ENCODE data around the gene USP22. TPM values are rescaled to one million over a fixed set of nuclear protein-coding genes. Genes with fewer than 3 reads are reported as not detected.
A peak's percentile ranks its signal among the peaks of the same experiment; 100 is the strongest.
"Not testable (repeated sequence)": the region's sequence is repeated elsewhere in the genome, so short reads cannot be mapped to it uniquely, and the experiment has no call there.

Gene USP22
- total RNA-seq, 1 donor from 2014 or later, result 147 TPM

DNA sequence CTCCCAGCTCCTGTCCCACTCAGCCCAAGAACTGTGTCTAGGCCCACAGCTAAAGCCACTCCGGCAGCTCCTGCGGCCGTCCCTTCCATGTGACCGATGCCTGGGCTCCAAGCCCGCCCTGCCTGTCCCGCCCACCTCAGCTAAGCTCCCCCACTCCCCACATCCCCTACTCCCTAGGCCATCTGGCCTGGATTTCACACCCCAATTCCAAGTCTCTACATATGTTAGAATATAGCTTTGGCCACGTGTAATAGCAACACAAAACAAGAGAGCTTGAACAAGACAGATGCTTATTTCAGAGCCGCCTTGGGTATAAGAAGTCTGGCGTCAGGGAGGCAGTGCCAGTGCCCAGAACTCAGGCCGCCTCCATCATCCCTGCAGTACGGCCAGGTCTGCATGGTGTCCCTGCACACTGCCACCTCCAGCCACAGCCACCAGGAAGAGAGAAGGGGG is 30.0 kb upstream of the USP22 start:
- H3K27ac Mint-ChIP-seq, result no peak overlapping the region
- H3K4me3 Mint-ChIP-seq (ENCODE audit: low read depth), result no peak overlapping the region
- intact Hi-C loops (cut with micrococcal nuclease), result no loop called here
- DNase-seq (ENCODE audit: low spot score), result no peak
- H3K9me3 Mint-ChIP-seq, result no peaks in the 10 kb centered on the region
- H3K36me3 Mint-ChIP-seq (ENCODE audit: low read depth), result no peaks in the 10 kb centered on the region
- no peaks in the 10 kb centered on the region for H3K4me1 Mint-ChIP-seq (ENCODE audit: low read depth)
- H3K27me3 Mint-ChIP-seq (ENCODE audit: low read depth), result peaks cover 4% of the 10 kb centered on the region

DNA sequence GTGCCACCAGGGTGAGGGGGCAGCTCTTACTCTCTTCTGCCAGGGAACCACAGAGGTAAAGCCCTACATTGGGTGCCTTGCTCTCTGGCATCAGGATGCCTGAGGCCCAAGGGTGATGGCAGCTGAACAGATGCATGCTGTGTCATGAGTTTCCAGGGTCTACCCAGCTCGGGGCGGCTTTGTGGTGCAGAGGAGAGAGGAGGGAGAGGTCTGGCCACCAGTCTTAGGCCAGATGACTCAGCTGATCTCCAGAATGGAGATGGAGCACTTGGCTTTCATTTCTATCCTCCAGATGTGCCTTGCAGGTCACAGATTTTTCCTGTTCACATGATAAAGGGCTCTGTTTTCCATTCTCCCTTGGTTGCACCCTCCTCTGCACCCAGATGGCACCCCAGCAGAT is 23.6 kb upstream of the USP22 start:
- Mint-ChIP-seq H3K27ac (no peak overlapping the region), H3K4me3 (ENCODE audit: low read depth) (no peak overlapping the region)

GRCh38 chr17:21061971-21062526 is 19.2 kb upstream of the USP22 start:
- H3K4me3 Mint-ChIP-seq (ENCODE audit: low read depth), result no peak overlapping the region
- peaks cover 2% of the 10 kb centered on the region for H3K27me3 Mint-ChIP-seq (ENCODE audit: low read depth)
- no peaks in the 10 kb centered on the region for H3K9me3 Mint-ChIP-seq
- no peak for DNase-seq (ENCODE audit: low spot score)
- no peaks in the 10 kb centered on the region for H3K36me3 Mint-ChIP-seq (ENCODE audit: low read depth)
- H3K4me1 Mint-ChIP-seq (ENCODE audit: low read depth), result peaks cover 3% of the 10 kb centered on the region
- intact Hi-C loops (cut with micrococcal nuclease), result no loop called here
- H3K27ac Mint-ChIP-seq, result no peak overlapping the region

More for the DNA sequence above, 23.6 kb upstream of the USP22 start:
- H3K4me1 Mint-ChIP-seq (ENCODE audit: low read depth), result no peaks in the 10 kb centered on the region
- peaks cover 1% of the 10 kb centered on the region for H3K27me3 Mint-ChIP-seq (ENCODE audit: low read depth)
- no peaks in the 10 kb centered on the region for H3K36me3 Mint-ChIP-seq (ENCODE audit: low read depth)
- no peaks in the 10 kb centered on the region for H3K9me3 Mint-ChIP-seq
- intact Hi-C loops (cut with micrococcal nuclease), result no loop called here
- no peak for DNase-seq (ENCODE audit: low spot score)

DNA sequence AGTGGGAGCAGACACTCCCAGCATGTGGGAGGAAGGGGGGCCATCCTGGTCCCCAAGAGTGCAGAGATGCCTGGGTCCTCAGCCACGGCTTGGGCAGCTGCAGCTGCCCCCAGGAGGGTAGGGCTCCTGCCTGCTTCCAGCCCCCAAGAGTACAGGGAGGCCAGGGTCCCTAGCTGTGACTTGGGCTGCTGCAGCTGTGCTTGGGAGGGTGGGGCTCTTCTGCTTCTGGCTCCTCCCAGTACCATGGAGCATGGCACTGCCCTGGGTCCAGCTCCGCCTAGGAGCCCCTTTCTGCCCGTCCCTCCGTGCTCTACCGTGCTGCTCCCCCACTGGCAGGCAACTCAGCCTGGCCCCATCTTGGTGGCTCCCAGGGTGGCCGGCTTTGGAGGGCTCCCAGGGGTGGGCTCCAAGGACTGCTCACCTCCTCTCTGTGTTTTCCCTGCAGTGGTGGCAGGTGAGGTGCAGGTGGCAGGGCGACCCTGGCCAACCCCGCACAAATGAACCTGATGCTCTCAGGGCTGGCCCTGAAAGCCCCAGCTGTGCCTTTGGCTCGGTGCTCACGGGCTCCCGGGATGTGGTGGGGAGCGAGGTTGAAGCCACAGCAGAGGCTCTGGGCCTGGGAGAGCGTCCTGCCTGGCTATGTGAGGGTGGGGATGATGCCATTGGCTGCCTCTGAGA is 18.5 kb upstream of the USP22 start:
- DNase-seq (ENCODE audit: low spot score), result no peak
- H3K4me3 Mint-ChIP-seq (ENCODE audit: low read depth), result no peak overlapping the region
- intact Hi-C loops (cut with micrococcal nuclease), result no loop called here
- no peaks in the 10 kb centered on the region for H3K36me3 Mint-ChIP-seq (ENCODE audit: low read depth)
- H3K4me1 Mint-ChIP-seq (ENCODE audit: low read depth), result peaks cover 3% of the 10 kb centered on the region
- H3K9me3 Mint-ChIP-seq, result no peaks in the 10 kb centered on the region
- H3K27ac Mint-ChIP-seq, result no peak overlapping the region
- peaks cover 2% of the 10 kb centered on the region for H3K27me3 Mint-ChIP-seq (ENCODE audit: low read depth)

GRCh38 chr17:21059761-21060160 is 16.9 kb upstream of the USP22 start:
- Mint-ChIP-seq H3K36me3 (ENCODE audit: low read depth) (no peaks in the 10 kb centered on the region), H3K27me3 (ENCODE audit: low read depth) (peaks cover 2% of the 10 kb centered on the region), H3K9me3 (no peaks in the 10 kb centered on the region), H3K27ac (no peak overlapping the region), H3K4me3 (ENCODE audit: low read depth) (no peak overlapping the region), H3K4me1 (ENCODE audit: low read depth) (peaks cover 3% of the 10 kb centered on the region)
- intact Hi-C loops (cut with micrococcal nuclease), result no loop called here
- DNase-seq (ENCODE audit: low spot score), result no peak

- Mint-ChIP-seq H3K27ac (no peak overlapping the region), H3K36me3 (ENCODE audit: low read depth) (no peaks in the 10 kb centered on the region), H3K4me3 (ENCODE audit: low read depth) (no peak overlapping the region), H3K9me3 (no peaks in the 10 kb centered on the region), H3K4me1 (ENCODE audit: low read depth) (peaks cover 3% of the 10 kb centered on the region), H3K27me3 (ENCODE audit: low read depth) (peaks cover 6% of the 10 kb centered on the region)
- intact Hi-C loops (cut with micrococcal nuclease), result no loop called here
- no peak for DNase-seq (ENCODE audit: low spot score)
These were observed 15.5 kb upstream of the USP22 start for GRCh38 chr17:21058098-21058893.

GRCh38 chr17:21053056-21053455 is 10.2 kb upstream of the USP22 start:
- H3K9me3 Mint-ChIP-seq; intact Hi-C loops (cut with micrococcal nuclease); H3K27ac Mint-ChIP-seq; H3K36me3 Mint-ChIP-seq (ENCODE audit: low read depth); DNase-seq (ENCODE audit: low spot score); H3K4me3 Mint-ChIP-seq (ENCODE audit: low read depth); H3K4me1 Mint-ChIP-seq (ENCODE audit: low read depth): not testable (repeated sequence)
- peaks cover 28% of the 10 kb centered on the region for H3K27me3 Mint-ChIP-seq (ENCODE audit: low read depth)

DNA sequence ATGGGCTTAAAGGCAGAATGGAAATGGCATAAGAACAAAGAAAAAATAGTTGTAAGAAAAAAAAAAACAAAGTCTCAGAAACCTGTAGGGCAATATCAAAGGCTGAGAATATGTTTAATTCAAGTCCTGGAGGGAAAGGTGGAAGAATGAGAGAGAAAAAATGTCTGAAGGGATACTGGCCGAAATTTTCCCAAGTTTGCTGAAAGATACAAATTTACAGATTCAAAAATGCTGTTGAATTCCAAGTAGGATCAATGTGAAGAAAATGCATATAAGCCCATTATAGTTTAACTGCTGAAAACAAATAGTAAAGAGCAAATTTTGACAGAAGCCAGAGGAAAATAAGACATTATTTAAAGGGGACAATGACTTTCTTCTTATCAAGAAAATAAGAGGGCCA is 6.6 kb upstream of the USP22 start:
- Mint-ChIP-seq H3K27ac (no peak overlapping the region), H3K27me3 (ENCODE audit: low read depth) (peaks cover 29% of the 10 kb centered on the region), H3K9me3 (no peaks in the 10 kb centered on the region), H3K4me3 (ENCODE audit: low read depth) (no peak overlapping the region), H3K4me1 (ENCODE audit: low read depth) (no peaks in the 10 kb centered on the region), H3K36me3 (ENCODE audit: low read depth) (no peaks in the 10 kb centered on the region)
- no peak for DNase-seq (ENCODE audit: low spot score)
- intact Hi-C loops (cut with micrococcal nuclease), result no loop called here

DNA sequence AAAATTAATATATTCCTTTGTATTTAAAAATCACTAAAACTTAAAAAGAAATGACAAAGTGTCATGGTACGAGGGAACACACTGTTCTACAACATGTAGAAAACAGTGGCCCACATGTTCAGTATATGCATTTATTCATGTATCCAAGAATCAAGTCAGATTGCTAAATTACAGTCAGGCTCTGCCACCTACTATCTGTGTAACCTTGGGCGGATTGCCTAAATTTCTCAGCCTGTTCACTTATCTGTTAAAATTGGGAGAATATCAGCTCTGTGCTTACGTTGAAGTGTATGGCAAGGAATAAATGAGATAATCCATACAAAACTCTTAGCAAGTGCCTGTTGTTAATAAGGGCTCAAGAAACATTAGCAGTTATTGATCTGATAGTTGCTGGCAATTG is 3.4 kb upstream of the USP22 start:
- Mint-ChIP-seq H3K27ac (no peak overlapping the region), H3K4me1 (ENCODE audit: low read depth) (peaks cover 9% of the 10 kb centered on the region), H3K4me3 (ENCODE audit: low read depth) (no peak overlapping the region), H3K9me3 (no peaks in the 10 kb centered on the region), H3K27me3 (ENCODE audit: low read depth) (peaks cover 15% of the 10 kb centered on the region), H3K36me3 (ENCODE audit: low read depth) (peaks cover 5% of the 10 kb centered on the region)
- DNase-seq (ENCODE audit: low spot score), result no peak
- intact Hi-C loops (cut with micrococcal nuclease), result no loop called here

DNA sequence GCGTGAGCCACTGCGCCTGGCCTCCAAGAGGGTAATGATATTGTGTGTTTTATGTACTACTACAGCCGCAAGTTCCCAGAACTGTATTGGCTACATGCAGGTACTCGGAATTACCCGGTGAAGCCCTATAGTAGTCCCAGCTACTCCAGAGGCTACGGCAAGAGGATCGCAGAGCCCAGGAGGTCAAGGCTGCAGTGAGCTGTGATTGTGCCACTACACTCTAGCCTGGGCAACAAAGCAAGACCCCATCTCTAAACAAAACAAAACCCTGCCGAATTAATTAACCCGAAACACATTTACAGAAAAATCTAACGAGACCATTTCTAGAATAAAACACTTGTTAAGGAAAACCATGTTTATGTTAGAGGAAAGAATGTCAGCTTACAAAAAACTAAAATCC is 2.2 kb upstream of the USP22 start:
- DNase-seq (ENCODE audit: low spot score), result no peak
- Mint-ChIP-seq H3K27ac (no peak overlapping the region), H3K4me3 (ENCODE audit: low read depth) (peak overlapping the region; percentile 20), H3K9me3 (no peaks in the 10 kb centered on the region), H3K4me1 (ENCODE audit: low read depth) (peaks cover 17% of the 10 kb centered on the region), H3K27me3 (ENCODE audit: low read depth) (peaks cover 11% of the 10 kb centered on the region), H3K36me3 (ENCODE audit: low read depth) (peaks cover 15% of the 10 kb centered on the region)
- intact Hi-C loops (cut with micrococcal nuclease), result no loop called here

GRCh38 chr17:21043296-21044232 is 753 bp upstream of the USP22 start:
- H3K27me3 Mint-ChIP-seq (ENCODE audit: low read depth), result peaks cover 3% of the 10 kb centered on the region
- peaks cover 17% of the 10 kb centered on the region for H3K4me1 Mint-ChIP-seq (ENCODE audit: low read depth)
- H3K9me3 Mint-ChIP-seq, result no peaks in the 10 kb centered on the region
- peaks cover 18% of the 10 kb centered on the region for H3K36me3 Mint-ChIP-seq (ENCODE audit: low read depth)
- intact Hi-C loops (cut with micrococcal nuclease), result loop anchor here (1.0 to 2.0 kb wide), 6 partner anchors 9 to 245 kb away; partner anchors contain the start of genes DHRS7B, MAP2K3 and TMEM11
- H3K4me3 Mint-ChIP-seq (ENCODE audit: low read depth), result peak overlapping the region; percentile 75
- peak overlapping the region; percentile 81 for H3K27ac Mint-ChIP-seq
- peak; percentile 96 for DNase-seq (ENCODE audit: low spot score)

GRCh38 chr17:21041741-21042457 is 912 bp downstream of the USP22 start:
- H3K36me3 Mint-ChIP-seq (ENCODE audit: low read depth), result peaks cover 27% of the 10 kb centered on the region
- no peaks in the 10 kb centered on the region for H3K9me3 Mint-ChIP-seq
- peak overlapping the region; percentile 97 for H3K27ac Mint-ChIP-seq
- intact Hi-C loops (cut with micrococcal nuclease), result loop anchor here (2.0 kb wide), 1 partner anchor 85 kb away; the partner anchor contains the start of gene DHRS7B
- H3K4me1 Mint-ChIP-seq (ENCODE audit: low read depth), result peaks cover 26% of the 10 kb centered on the region
- H3K4me3 Mint-ChIP-seq (ENCODE audit: low read depth), result peak overlapping the region; percentile 100
- no peaks in the 10 kb centered on the region for H3K27me3 Mint-ChIP-seq (ENCODE audit: low read depth)
- peak; percentile 62 for DNase-seq (ENCODE audit: low spot score)

All from activated T-helper 2 cell treated with anti-CD3 and anti-CD28 coated beads, Interferon-gamma antibody, Interleukin-2, Interleukin-4, amounts not matched to agents 10 μg/mL and 5 μg/mL and 100 μg/mL, durations not matched to agents 14 hours and 24 hours and 36 hours (primary cell).